GM19099 (cell line): ENCODE data around the gene TRIM64.
"Not testable (repeated sequence)": the region's sequence is repeated elsewhere in the genome, so short reads cannot be mapped to it uniquely, and the experiment has no call there.

Source experiments
- POLR2A ChIP-seq: IDR thresholded peaks from 3 replicates; pipeline ENCODE4 v1.6.1; 2011; ENCODE audit warnings: low read depth; ENCODE audit not compliant: insufficient read length; ENCODE audit errors: extremely low read depth

The TRIM64 gene, protein sequence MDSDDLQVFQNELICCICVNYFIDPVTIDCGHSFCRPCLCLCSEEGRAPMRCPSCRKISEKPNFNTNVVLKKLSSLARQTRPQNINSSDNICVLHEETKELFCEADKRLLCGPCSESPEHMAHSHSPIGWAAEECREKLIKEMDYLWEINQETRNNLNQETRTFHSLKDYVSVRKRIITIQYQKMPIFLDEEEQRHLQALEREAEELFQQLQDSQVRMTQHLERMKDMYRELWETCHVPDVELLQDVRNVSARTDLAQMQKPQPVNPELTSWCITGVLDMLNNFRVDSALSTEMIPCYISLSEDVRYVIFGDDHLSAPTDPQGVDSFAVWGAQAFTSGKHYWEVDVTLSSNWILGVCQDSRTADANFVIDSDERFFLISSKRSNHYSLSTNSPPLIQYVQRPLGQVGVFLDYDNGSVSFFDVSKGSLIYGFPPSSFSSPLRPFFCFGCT

DNA sequence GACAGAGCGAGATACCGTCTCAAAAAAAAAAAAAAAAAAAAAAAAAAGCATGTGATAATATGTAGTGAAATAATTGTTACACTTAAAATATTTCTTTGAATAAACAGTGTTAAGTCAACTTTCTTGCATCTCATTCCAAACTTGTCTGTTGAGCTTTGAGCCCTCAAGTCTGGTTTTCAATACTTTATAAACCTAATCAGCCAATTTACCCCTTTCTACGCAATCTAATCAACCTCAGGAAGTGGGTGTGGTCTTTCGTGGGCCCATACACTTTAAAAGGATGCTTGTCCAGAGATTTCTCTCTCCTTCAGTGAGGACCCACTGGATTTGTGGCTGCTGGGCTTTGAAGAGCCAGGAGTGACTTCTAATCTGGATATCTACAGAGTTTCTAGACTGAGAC lies at the start of gene TRIM64:
Gene TRIM64, plus strand, starts transcription at position 301 of the 400 bp plus-strand sequence. CDS start 2,467 bp downstream, outside the sequence.
- TF ChIP-seq POLR2A = not testable (repeated sequence)

GRCh38 chr11:89922195-89922660 lies 43.6 kb upstream of the TRIM64 start, which contains the start of gene TRIM49D1:
TRIM49D1 (minus strand) TSS chr11:89922245; CDS start chr11:89917710, 4,535 bp downstream.
- no peak for TF ChIP-seq POLR2A

DNA sequence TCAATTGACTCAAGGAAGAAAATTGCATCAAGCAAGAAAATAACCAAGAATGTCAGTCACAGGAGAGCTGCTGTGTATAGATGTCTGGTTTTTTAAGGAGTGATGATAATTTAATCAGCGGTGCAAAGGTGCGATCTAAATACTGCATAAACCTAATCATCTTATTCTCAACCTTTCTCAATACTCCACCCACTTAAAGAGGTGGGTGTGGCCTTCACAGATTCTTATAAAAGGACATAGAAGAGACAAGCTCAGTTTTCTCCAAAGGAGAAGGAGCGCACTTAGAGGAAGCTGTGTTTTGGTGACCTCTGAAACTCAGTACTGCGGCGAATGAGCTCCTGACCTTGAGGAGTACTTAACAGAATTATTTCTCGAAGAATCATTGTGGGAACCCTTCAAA lies 42.1 kb upstream of the TRIM64 start, which contains the start of gene TRIM49D2:
Gene TRIM49D2, plus strand, starts transcription at position 301 of the 400 bp plus-strand sequence. CDS start 2,698 bp downstream, outside the sequence.
- TF ChIP-seq POLR2A = not testable (repeated sequence)
